Measurements from ENCODE around the gene NUDT16.

DNA sequence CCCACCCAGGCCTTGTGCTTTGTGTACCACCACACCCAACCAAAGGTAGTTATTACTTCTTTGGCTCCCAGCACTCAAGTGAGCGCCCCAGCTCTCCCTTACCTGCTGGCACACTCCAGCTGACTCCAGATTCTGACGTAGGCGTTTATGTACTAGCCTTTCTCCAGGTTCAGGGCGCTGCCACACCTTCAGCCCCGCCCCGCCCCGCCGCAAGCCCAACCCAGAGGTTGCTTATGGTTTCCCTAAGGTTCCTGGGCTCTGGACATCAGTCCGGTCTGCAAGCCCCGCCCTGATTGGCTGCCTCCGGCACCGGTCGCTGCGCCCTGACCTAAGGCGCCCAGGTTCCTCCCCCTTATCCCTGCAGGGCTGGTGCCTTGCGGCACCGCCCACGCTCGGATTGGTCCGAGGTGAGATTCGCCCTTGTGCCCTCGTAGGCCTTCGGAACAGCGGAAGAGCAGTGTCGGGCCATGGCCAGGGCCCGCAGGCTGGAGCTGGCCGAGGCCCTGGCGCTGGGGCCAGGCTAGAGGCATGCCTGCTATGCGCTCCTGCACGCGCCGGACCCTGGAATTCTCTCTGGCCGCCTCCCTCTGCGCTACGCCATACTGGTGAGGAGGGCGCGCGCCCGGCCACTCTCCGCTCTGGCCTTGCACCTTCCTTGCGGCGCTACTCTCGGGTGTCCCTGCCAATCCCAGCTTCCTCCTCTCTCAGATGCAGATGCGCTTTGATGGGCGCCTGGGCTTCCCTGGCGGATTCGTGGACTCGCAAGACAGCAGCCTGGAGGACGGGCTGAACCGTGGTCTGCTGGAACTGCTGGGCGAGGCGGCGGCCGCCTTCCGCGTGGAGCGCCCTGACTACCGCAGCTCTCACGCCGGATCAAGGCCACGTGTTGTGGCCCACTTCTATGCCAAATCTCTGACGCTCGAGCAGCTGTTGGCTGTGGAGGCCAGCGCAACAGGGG is 19.8 kb upstream of the NUDT16 start:
- TF ChIP-seq POLR2A (IDR thresholded peaks at IDR 0.05), result peak; percentile 94 to 95
- TF ChIP-seq, protein P1, sequence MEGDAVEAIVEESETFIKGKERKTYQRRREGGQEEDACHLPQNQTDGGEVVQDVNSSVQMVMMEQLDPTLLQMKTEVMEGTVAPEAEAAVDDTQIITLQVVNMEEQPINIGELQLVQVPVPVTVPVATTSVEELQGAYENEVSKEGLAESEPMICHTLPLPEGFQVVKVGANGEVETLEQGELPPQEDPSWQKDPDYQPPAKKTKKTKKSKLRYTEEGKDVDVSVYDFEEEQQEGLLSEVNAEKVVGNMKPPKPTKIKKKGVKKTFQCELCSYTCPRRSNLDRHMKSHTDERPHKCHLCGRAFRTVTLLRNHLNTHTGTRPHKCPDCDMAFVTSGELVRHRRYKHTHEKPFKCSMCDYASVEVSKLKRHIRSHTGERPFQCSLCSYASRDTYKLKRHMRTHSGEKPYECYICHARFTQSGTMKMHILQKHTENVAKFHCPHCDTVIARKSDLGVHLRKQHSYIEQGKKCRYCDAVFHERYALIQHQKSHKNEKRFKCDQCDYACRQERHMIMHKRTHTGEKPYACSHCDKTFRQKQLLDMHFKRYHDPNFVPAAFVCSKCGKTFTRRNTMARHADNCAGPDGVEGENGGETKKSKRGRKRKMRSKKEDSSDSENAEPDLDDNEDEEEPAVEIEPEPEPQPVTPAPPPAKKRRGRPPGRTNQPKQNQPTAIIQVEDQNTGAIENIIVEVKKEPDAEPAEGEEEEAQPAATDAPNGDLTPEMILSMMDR (IDR thresholded peaks at IDR 0.05), result no peak
